ENCODE data around the gene GK. TPM values are rescaled to one million over a fixed set of nuclear protein-coding genes. Genes with fewer than 3 reads are reported as not detected.
A peak's percentile ranks its signal among the peaks of the same experiment; 100 is the strongest.

Gene GK
- total and polyA plus RNA-seq, 9 of the 15 experiments (the other 6 are each of a cell fraction or from before 2014, with no cell fraction given) = 8.0 to 15.7 (median 12.4) TPM

- TF ChIP-seq E4F1 (CRISPR knock-in tag; IDR thresholded peaks at IDR 0.05; ENCODE audit: borderline replicate concordance) = no peak
- no peak for TF ChIP-seq CREM (IDR thresholded peaks at IDR 0.05; ENCODE audit: low read depth)
- TF ChIP-seq DEAF1 (CRISPR knock-in tag; IDR thresholded peaks at IDR 0.05) = peak; percentile 67
- no peak for TF ChIP-seq NCOR1 (IDR thresholded peaks at IDR 0.05)
- no peak for TF ChIP-seq SREBF2 (CRISPR knock-in tag; IDR thresholded peaks at IDR 0.05)
Observed at GRCh38 chrX:30713061-30713525, 59.9 kb downstream of the GK start (continued).

GRCh38 chrX:30714138-30714537, 60.9 kb downstream of the GK start:
- 82% methylated on average over 1 of the region's 1 CpG for WGBS (ENCODE audit: insufficient coverage, low coverage, missing lambda C conversion rate)
- in situ Hi-C loops (cut with MboI) = loop anchor here (5.0 kb wide), 1 partner anchor 87 kb away; no protein-coding TSS in a partner anchor

More at GRCh38 chrX:30714138-30714537, 60.9 kb downstream of the GK start:
- H4K20me1 ChIP-seq (replicated peaks; ENCODE audit: control insufficient read depth, insufficient read depth, low read length) = no peaks in the 10 kb centered on the region
- H3K9me3 ChIP-seq (replicated peaks; ENCODE audit: control insufficient read depth, insufficient read depth, low read depth, low read length) = no peaks in the 10 kb centered on the region
- FAIRE-seq (no peak), DNase-seq (ENCODE audit: extremely low read depth in 1 of 4, low spot score in 3 of 4) (no peak), ATAC-seq (no peak)
- H3K27ac ChIP-seq (ENCODE audit: extremely low read depth, low read depth, low read length) = no peak overlapping the region
- intact Hi-C loops (cut with micrococcal nuclease) = no loop called here
- H3K36me3 ChIP-seq (ENCODE audit: control insufficient read depth, insufficient read depth, low read length) = no peaks in the 10 kb centered on the region
- POLR2A ChIA-PET = no interaction called here
- H3K79me2 ChIP-seq (ENCODE audit: control insufficient read depth, insufficient read depth, low read length) = no peaks in the 10 kb centered on the region
- H3K4me1 ChIP-seq (replicated peaks in 1 of 2; ENCODE audit: control insufficient read depth in 2 of 2, insufficient read depth in 2 of 2, low read length in 2 of 2) = no peaks in the 10 kb centered on the region
- H3K9me1 ChIP-seq (ENCODE audit: control insufficient read depth, insufficient read depth, low read length) = no peaks in the 10 kb centered on the region
- no peaks in the 10 kb centered on the region for H3K27me3 ChIP-seq (ENCODE audit: control insufficient read depth in 2 of 2, insufficient read depth in 2 of 2, low read length in 2 of 2)
- H2AFZ ChIP-seq (ENCODE audit: low read depth, low read length) = no peak overlapping the region
- no peak for TF ChIP-seq PHB (CRISPR knock-in tag; IDR thresholded peaks at IDR 0.05)
- TF ChIP-seq ZKSCAN3 (CRISPR knock-in tag; IDR thresholded peaks at IDR 0.05) = no peak
- TF ChIP-seq POLR2A (conservative IDR thresholded peaks at IDR 0.05) = no peak
- no peak for TF ChIP-seq NR2C1 (IDR thresholded peaks at IDR 0.05)
- TF ChIP-seq NR2C1 (tag; IDR thresholded peaks at IDR 0.05) = no peak
- TF ChIP-seq LCOR (CRISPR knock-in tag; IDR thresholded peaks at IDR 0.05) = no peak
- TF ChIP-seq MYNN (IDR thresholded peaks at IDR 0.05) = no peak
- no peak for TF ChIP-seq MYNN (CRISPR knock-in tag; IDR thresholded peaks at IDR 0.05)
- TF ChIP-seq TCF15 (CRISPR knock-in tag; IDR thresholded peaks at IDR 0.05) = no peak
- TF ChIP-seq USF2 (CRISPR knock-in tag; IDR thresholded peaks at IDR 0.05) = no peak
- TF ChIP-seq ZNF561 (CRISPR knock-in tag; conservative IDR thresholded peaks at IDR 0.05) = no peak
- no peak for TF ChIP-seq TRIM24 (IDR thresholded peaks at IDR 0.05)
- TF ChIP-seq BCL6 (CRISPR knock-in tag; IDR thresholded peaks at IDR 0.05) = no peak
- no peak for TF ChIP-seq ARID1B (IDR thresholded peaks at IDR 0.05)
- CTCF ChIA-PET (ENCODE audit: low intra/inter-chr PET ratio) = interaction anchor here (3.1 kb wide), 1 partner anchor 78 kb away, joined by 16 read pairs; no protein-coding TSS in a partner anchor
- H3K4me3 ChIP-seq = no peak overlapping the region
- no TSS peak for BruUV-seq (replicated peaks)
- no peak overlapping the region for H3K9ac ChIP-seq (ENCODE audit: insufficient read depth in 1 of 2, low read depth in 2 of 2, low read length in 2 of 2)
- H3K4me2 ChIP-seq (ENCODE audit: insufficient read depth, low read length) = no peak overlapping the region

Data from K562 (cell line).